OCI-LY7 (cell line): ENCODE measurements around the gene CCNO.

Source experiments
- EZH2phosphoT487 ChIP-seq: fragments of 200-600 bp; sonication (generic); IDR thresholded peaks from 2 replicates; pipeline ENCODE4 v1.6.1; 2018; ENCODE audit warnings: low read depth, borderline replicate concordance, mild to moderate bottlenecking, mixed run types, antibody characterized with exemption, low read length, moderate library complexity, mixed read lengths
- TF ChIP-seq, protein P1 (sequence below): fragments of 200-600 bp; sonication (generic); conservative IDR thresholded peaks from 2 replicates; pipeline ENCODE4 v1.5.1; 2014; ENCODE audit warnings: mild to moderate bottlenecking, antibody characterized with exemption, low read length, moderate library complexity, mixed read lengths

DNA sequence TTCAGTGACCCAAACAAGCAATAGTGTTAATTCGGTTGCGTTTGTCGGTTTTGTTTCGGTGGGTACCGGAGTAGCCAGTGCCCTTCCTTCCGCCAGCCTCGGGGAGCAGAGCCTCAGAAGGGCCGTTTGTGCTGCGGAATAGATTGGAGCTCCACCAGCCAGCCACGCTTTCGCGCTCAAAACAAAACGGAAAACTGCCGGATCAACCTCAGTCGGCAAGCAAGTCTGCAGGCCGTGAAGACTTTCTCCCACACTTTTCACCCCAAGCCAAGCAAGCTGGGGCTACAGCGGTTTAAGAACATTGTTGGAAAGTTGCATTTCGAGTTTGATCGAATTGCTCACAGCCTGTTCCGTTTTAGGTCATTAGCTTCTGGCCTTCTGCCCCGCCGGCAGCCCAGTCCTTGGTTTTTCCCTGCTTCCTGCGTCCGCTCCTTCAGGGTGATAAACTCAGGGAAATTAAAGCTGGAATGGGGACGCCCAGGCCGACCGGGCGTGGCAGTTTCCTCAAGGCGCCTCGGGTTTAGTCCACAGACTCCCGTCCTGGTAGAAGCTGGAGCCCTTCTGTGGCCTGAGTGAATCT, 803 bp upstream of the CCNO start:
- TF ChIP-seq, protein P1, sequence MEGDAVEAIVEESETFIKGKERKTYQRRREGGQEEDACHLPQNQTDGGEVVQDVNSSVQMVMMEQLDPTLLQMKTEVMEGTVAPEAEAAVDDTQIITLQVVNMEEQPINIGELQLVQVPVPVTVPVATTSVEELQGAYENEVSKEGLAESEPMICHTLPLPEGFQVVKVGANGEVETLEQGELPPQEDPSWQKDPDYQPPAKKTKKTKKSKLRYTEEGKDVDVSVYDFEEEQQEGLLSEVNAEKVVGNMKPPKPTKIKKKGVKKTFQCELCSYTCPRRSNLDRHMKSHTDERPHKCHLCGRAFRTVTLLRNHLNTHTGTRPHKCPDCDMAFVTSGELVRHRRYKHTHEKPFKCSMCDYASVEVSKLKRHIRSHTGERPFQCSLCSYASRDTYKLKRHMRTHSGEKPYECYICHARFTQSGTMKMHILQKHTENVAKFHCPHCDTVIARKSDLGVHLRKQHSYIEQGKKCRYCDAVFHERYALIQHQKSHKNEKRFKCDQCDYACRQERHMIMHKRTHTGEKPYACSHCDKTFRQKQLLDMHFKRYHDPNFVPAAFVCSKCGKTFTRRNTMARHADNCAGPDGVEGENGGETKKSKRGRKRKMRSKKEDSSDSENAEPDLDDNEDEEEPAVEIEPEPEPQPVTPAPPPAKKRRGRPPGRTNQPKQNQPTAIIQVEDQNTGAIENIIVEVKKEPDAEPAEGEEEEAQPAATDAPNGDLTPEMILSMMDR = no peak
- TF ChIP-seq EZH2phosphoT487 = no peak
